RPMI7951 (cell line): Measurements from ENCODE around the gene SYNPO. TPM values are rescaled to one million over a fixed set of nuclear protein-coding genes. Genes with fewer than 3 reads are reported as not detected.

Experiments used
- DNase-seq: peaks from one replicate; pipeline ENCODE4 v3.0.0-alpha.2; 2012; ENCODE audit warnings: low read depth
- total RNA-seq: library from RNA; depleted of rRNA; stranded (reverse); fragments of >200 nt; shearing (Covaris generic); gene quantifications from 2 replicates; pipeline ENCODE4 v1.2.3, GENCODE V29; 2014

The SYNPO gene
- total RNA-seq, 1 experiment from 2014 or later = 1.4 TPM

GRCh38 chr5:150606476-150606875 lies 34.0 kb upstream of the SYNPO start:
- no peak for DNase-seq

- DNase-seq = no peak
Observed at GRCh38 chr5:150607105-150607504, 33.4 kb upstream of the SYNPO start.

DNA sequence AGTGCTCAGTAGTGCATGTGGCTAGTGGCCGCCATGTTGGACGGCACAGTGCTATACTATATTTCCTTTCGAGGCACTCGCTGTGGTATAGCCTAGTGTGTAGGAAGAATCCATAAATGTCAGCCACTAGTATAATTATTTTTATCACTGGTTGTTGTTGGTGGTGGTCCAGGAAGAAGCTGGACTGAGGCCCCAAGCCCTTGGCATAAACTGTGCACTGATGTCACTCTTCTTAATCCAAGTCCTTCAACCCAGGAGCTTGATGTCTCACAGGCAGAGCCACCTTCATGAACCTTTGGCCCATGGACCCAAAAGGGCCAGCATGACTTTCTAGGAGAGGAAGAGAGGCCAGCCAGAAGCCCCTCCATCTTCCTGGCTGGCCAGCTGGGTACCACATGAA lies 32.5 kb upstream of the SYNPO start:
- DNase-seq = no peak

- no peak for DNase-seq
Observed at GRCh38 chr5:150608991-150609390, 31.5 kb upstream of the SYNPO start.

DNA sequence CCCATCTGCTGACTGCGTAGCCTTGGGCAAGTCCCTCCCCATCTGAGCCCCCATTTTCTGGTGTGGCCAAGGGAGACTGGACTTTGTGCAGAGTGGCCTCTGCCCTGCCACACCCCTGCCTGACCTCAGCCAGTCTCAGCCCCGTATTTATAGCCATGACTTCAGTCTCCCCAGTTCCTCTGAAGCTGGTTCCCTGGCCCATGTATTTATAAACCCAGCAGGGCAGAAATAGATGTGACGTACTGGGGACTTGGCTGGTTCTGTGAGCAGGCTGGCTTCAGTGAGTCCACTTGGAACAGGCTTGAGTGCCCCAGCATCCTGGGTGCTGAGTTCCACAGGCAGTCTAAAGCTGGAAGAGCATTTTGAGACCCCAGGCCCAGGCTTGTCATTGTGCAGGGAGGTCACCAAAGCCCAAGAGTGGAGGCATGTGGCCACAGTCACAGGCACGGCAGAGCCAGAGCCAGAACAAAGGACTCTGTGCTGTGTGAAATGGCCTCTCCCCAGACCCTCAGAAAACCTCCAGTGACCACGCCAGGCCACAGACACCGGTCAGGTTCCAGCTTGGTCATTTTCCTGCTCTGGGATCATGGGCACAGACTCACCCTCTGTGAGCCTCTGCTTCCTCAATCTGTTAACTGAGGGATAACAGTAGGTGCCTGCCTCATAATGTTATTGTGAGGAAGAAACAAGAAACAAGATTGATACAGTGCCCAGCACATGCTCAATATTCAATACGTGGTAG lies 30.4 kb upstream of the SYNPO start:
- no peak for DNase-seq

- DNase-seq = no peak
Observed at GRCh38 chr5:150611026-150611425, 29.4 kb upstream of the SYNPO start.

- DNase-seq = no peak
Observed at GRCh38 chr5:150612405-150612804, 28.1 kb upstream of the SYNPO start.

- DNase-seq = no peak
Observed at GRCh38 chr5:150612905-150613670, 27.4 kb upstream of the SYNPO start.

- no peak for DNase-seq
Observed at GRCh38 chr5:150613991-150614660, 26.3 kb upstream of the SYNPO start.

- DNase-seq = no peak
Observed at GRCh38 chr5:150614661-150615060, 25.8 kb upstream of the SYNPO start.

DNA sequence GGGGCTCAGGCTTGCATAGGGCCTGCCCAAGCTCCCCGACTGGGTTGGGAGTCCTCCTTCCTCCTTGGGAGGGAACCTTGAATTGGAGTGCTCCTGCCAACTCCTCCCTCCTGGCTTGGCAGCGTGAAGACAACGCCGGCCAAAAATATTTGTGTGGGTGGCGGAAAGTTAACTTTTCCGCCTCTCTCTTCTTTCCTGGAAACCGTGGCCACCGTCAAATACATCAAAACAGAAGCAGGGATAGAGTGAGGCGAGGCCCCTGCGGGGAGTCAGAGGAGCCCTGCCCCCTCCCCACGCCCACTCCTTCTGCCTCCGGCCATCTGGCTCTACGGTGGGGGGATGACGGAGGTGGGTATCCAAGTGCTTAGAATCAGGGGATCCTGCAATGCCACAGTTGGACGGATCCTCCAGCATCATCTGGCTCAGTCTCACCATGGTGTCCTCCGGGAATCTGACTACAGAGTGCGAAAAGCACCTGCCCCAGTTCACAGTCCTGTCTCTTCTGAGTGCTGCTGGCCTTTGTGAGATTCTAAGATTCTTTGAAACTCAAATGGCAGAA lies 25.2 kb upstream of the SYNPO start:
- no peak for DNase-seq

DNA sequence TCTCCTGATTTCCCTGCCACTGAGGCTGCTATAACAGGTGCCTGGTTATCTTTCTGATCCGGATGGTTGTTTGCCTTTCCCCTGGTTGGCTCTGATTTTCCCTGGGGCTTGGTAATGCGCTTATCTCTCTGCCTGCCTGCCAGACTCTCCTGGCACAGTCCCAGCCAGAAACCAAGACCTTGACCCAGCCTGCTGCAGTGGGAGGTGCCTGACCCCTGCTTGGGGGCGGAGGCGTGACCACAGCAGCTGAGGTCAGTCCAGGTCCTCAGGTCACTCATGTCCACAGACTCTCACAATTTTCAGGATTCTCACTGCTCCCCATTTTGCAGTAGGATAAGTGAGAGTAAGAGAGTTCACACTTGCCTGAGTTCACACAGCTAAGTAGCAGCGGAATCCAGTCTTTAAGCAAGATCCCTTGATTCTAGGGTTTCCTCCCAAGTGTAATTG lies 24.4 kb upstream of the SYNPO start:
- peak; percentile 27 for DNase-seq

DNA sequence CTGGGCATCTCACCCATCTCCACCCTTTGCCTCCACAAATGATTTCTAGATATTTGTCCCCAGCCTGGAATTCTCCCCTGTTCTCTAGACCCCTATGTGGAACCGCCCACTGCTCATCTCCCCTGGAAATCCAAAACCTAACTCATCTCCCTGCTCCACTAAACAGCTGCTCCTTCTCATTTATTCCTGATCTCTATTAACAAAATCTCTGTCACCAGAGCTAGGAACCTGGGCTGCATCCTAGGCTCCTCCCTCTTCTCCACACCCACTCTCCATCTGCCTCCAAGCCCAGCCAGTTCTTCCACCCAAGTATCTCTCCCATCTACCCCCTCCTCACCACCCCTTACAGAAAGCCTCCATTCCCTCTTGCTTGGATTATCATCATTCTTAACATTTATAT lies 24.0 kb upstream of the SYNPO start:
- no peak for DNase-seq

- no peak for DNase-seq
Observed at GRCh38 chr5:150618163-150618562, 22.3 kb upstream of the SYNPO start.

GRCh38 chr5:150618588-150619281 lies 21.7 kb upstream of the SYNPO start:
- DNase-seq = no peak

GRCh38 chr5:150619359-150620230 lies 20.9 kb upstream of the SYNPO start:
- no peak for DNase-seq

DNA sequence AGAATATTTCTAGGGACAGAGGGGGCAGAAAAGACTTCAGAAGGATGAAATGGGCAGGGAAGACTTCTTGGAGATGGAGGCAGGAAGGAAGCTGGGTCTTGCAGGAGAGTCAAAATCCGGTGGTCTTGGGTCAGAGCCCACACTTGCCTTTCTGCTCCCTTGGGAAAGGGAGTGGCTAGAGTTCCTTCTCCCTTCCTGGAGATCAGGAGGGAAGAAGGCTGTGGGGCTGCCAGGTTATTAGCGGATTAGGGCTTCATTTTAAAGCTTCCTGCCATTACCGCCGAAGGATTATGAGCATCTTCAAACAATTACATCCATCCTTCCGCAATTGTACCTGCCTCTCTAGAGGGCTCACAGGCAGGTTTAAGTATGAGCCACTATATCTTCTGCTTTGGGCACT lies 19.2 kb upstream of the SYNPO start:
- no peak for DNase-seq

DNA sequence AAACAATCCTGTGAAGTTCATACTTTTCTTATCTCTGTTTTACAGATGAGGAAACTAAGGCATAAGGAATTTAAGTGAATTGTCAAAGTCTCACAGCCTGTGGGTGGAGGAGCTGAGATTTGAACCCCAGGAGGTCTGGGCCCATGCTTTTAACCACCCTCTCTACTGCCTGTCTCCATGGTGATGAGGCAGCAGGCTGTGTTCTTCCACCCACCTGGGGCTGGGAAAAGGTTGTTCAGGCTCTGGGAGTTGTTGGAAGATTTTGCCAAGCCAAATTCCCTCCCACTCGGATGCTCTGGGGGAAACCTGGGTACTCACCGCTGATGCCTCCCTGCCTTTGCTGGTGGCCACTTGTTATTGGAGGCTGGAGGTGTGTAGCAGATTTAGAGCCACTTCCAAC lies 18.3 kb upstream of the SYNPO start:
- no peak for DNase-seq

GRCh38 chr5:150623152-150623877 lies 17.1 kb upstream of the SYNPO start:
- no peak for DNase-seq

DNA sequence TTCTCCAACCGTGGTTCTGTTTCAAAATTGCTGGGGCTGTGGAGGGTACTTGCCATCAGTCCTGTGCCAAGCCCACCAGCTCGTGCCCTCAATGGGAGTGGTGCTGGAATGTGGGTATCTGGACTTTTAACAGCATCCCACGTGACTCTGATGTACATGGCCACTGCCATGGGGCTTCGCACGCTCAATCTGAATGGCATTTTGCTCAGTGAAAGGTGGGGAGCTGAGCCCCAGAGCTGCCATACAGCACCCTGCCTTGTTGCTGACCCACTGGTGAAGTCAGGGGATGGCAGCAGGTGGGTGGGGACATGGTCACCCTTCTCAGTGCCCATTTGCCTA lies 16.6 kb upstream of the SYNPO start:
- DNase-seq = no peak
